GM21786 (cell line): Measurements from ENCODE around the gene ARID3B.
A peak's percentile ranks its signal among the peaks of the same experiment; 100 is the strongest.

ENCODE experiments used
- ATAC-seq: cut with Tn5 transposase; IDR thresholded peaks from one replicate; pipeline ENCODE4 v1.9.1; 2021; ENCODE audit not compliant: unreplicated experiment

Gene ARID3B

GRCh38 chr15:74603026-74603788 is 62.2 kb downstream of the ARID3B start:
- no peak for ATAC-seq

GRCh38 chr15:74603789-74604705 is 63.0 kb downstream of the ARID3B start:
- no peak for ATAC-seq

- no peak for ATAC-seq
Measured at GRCh38 chr15:74604983-74605794, 64.2 kb downstream of the ARID3B start.

DNA sequence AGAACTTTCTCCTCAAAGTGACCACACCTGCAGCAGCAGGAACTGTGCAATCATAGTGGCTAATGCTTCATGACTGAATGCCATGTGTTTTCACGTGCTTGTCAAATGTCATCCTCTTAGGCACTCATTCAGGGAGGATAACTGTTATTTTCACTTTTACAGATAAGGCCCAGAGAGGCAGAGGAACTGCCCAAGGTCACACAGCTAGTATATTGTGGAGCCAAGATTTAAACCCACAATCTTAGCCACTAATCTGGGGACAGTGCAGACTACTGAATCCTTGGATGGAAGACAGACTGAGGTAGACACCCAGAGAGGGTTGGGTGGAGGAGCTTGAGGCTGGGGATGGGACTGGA is 64.8 kb downstream of the ARID3B start:
- ATAC-seq: no peak

GRCh38 chr15:74608786-74609185 is 67.8 kb downstream of the ARID3B start:
- ATAC-seq: no peak

DNA sequence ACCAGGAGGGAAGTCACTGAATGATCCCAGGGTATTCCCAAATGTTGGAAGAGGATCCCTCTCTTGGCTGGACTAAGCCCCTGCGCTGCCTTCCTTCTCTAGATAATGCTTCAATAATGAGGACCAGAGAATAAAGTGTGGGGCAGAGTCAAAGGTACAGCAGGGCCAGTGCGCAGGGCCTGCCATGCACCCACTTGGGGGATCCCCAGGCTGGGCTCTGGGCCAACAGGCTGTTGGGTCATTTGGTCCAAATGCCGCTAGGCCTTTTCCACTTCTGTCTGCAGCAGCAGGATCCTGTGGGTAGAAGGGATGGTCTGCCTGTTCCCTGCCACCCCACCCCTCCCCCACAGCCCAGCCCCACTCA is 68.9 kb downstream of the ARID3B start:
- no peak for ATAC-seq

GRCh38 chr15:74610302-74610951 is 69.4 kb downstream of the ARID3B start:
- ATAC-seq: no peak

GRCh38 chr15:74611341-74611740 is 70.3 kb downstream of the ARID3B start:
- ATAC-seq: no peak

GRCh38 chr15:74611834-74612233 is 70.8 kb downstream of the ARID3B start:
- no peak for ATAC-seq

DNA sequence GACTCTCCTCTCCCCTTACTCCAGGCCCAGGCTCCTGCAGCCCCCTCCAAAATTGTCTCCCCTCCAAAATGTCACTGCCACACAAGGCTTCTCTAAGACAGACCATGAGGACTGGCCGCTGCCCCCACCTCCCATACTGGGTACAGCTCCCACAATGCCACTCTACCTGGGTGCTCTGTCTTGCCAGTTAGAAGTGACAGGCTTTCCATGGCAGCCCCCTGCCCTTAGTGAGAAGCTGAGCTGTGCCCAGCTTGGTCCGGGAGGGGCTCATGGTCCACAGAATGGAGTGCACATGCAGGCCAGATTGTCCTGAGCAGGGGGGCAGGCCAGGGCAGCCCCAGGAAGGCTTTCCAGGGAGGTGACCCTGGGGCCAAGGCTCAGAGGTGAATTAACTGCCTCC is 71.7 kb downstream of the ARID3B start:
- ATAC-seq: no peak

- ATAC-seq: no peak
Measured at GRCh38 chr15:74613089-74613952, 72.3 kb downstream of the ARID3B start.

GRCh38 chr15:74613953-74614743 is 73.1 kb downstream of the ARID3B start:
- ATAC-seq: no peak

GRCh38 chr15:74614744-74615507 is 73.9 kb downstream of the ARID3B start:
- peak; percentile 36 for ATAC-seq

- peak; percentile 62 for ATAC-seq
Measured at GRCh38 chr15:74615508-74616365, 74.7 kb downstream of the ARID3B start, which contains the start of gene CLK3. Gene CLK3, plus strand, starts transcription at chr15:74615836. Its CDS starts 3,361 bp downstream, at chr15:74619197.

GRCh38 chr15:74616366-74616939 is 75.4 kb downstream of the ARID3B start:
- ATAC-seq: no peak

- ATAC-seq: no peak
Measured at GRCh38 chr15:74616996-74617395, 76.0 kb downstream of the ARID3B start.
